HEK293 (cell line): ENCODE measurements around the gene NCOA6.

Experiments used
- CTCF ChIA-PET: fragments of 350-600 bp; formaldehyde crosslinking; extraction: SDS; loops from one replicate; lab custom pipeline; 2021; ENCODE audit warnings: antibody characterized with exemption; lab: Yijun Ruan, JAX
- POLR2A ChIA-PET: fragments of 300-600 bp; formaldehyde crosslinking; extraction: SDS; loops from one replicate; lab custom pipeline; 2020; ENCODE audit warnings: antibody characterized with exemption, inconsistent platforms; lab: Yijun Ruan, JAX
- H3K27ac ChIP-seq: fragments of 200-500 bp; sonication (Bioruptor generic); 2 replicates; pipeline ENCODE4 v1.5.1; 2014; ENCODE audit warnings: low read depth, low read length, control low read depth, inconsistent platforms; ENCODE audit errors: extremely low read depth
- H3K36me3 ChIP-seq, 2 experiments: fragments of 200-500 bp in 1 of 2; sonication (Bioruptor generic) in 1 of 2; 1 replicate in 1 of 2; 2 replicates in 1 of 2; pipeline ENCODE4 v1.5.1; 2014 to 2017; ENCODE audit warnings: inconsistent platforms in 2 of 2, low read length in 2 of 2; ENCODE audit not compliant: control insufficient read depth in 2 of 2, insufficient read depth in 1 of 2
- H3K4me1 ChIP-seq: fragments of 200-500 bp; sonication (Bioruptor generic); 2 replicates; pipeline ENCODE4 v1.5.1; 2014; ENCODE audit warnings: mild to moderate bottlenecking, low read length, inconsistent platforms; ENCODE audit not compliant: control insufficient read depth, insufficient read depth
- H3K4me3 ChIP-seq: 2 replicates; pipeline ENCODE4 v1.5.1; 2011; ENCODE audit warnings: low read depth, mild to moderate bottlenecking, control low read depth, low read length, moderate library complexity
- H3K9me3 ChIP-seq: fragments of 200-500 bp; sonication (Bioruptor generic); 2 replicates; pipeline ENCODE4 v1.5.1; 2014; ENCODE audit warnings: low read depth, low read length, inconsistent platforms; ENCODE audit not compliant: control insufficient read depth, insufficient read depth
- ATF2 ChIP-seq: fragments of 450-650 bp; formaldehyde crosslinking; IDR thresholded peaks from 2 replicates; pipeline ENCODE4 v1.5.1; 2016; ENCODE audit warnings: missing biosample characterization, missing genetic modification characterization, low read depth
- GLIS1 ChIP-seq: fragments of 450-650 bp; formaldehyde crosslinking; IDR thresholded peaks from 2 replicates; pipeline ENCODE4 v1.5.1; 2016; ENCODE audit warnings: missing biosample characterization, missing genetic modification characterization
- OSR2 ChIP-seq: fragments of 450-650 bp; formaldehyde crosslinking; IDR thresholded peaks from 2 replicates; pipeline ENCODE4 v1.5.1; 2016; ENCODE audit warnings: missing biosample characterization, missing genetic modification characterization
- SP7 ChIP-seq: fragments of 450-650 bp; formaldehyde crosslinking; IDR thresholded peaks from 2 replicates; pipeline ENCODE4 v1.5.1; 2016; ENCODE audit warnings: missing biosample characterization, missing genetic modification characterization
- ZBTB21 ChIP-seq: fragments of 450-650 bp; formaldehyde crosslinking; IDR thresholded peaks from 2 replicates; pipeline ENCODE4 v1.5.1; 2017; ENCODE audit warnings: missing biosample characterization, missing genetic modification characterization
- ZEB2 ChIP-seq: fragments of 450-650 bp; formaldehyde crosslinking; IDR thresholded peaks from 2 replicates; pipeline ENCODE4 v1.5.1; 2016; ENCODE audit warnings: missing biosample characterization, missing genetic modification characterization
- ZFP37 ChIP-seq: fragments of 450-650 bp; formaldehyde crosslinking; IDR thresholded peaks from 2 replicates; pipeline ENCODE4 v1.5.1; 2016; ENCODE audit warnings: missing biosample characterization, missing genetic modification characterization
- ZFP69B ChIP-seq: fragments of 450-650 bp; formaldehyde crosslinking; IDR thresholded peaks from 2 replicates; pipeline ENCODE4 v1.5.1; 2016; ENCODE audit warnings: missing biosample characterization, missing genetic modification characterization
- ZNF148 ChIP-seq: fragments of 450-650 bp; formaldehyde crosslinking; IDR thresholded peaks from 2 replicates; pipeline ENCODE4 v1.5.0; 2017; ENCODE audit warnings: missing biosample characterization, missing genetic modification characterization, borderline replicate concordance
- ZNF221 ChIP-seq: fragments of 450-650 bp; formaldehyde crosslinking; IDR thresholded peaks from 2 replicates; pipeline ENCODE4 v1.5.1; 2017; ENCODE audit warnings: missing biosample characterization, missing genetic modification characterization, borderline replicate concordance
- ZNF266 ChIP-seq: fragments of 450-650 bp; formaldehyde crosslinking; IDR thresholded peaks from 2 replicates; pipeline ENCODE4 v1.5.1; 2016; ENCODE audit warnings: missing biosample characterization, missing genetic modification characterization, low read depth
- ZNF335 ChIP-seq: fragments of 450-650 bp; formaldehyde crosslinking; conservative IDR thresholded peaks from 2 replicates; pipeline ENCODE4 v1.5.1; 2016; ENCODE audit warnings: missing biosample characterization, missing genetic modification characterization
- ZNF398 ChIP-seq: fragments of 450-650 bp; formaldehyde crosslinking; IDR thresholded peaks from 2 replicates; pipeline ENCODE4 v1.5.1; 2017; ENCODE audit warnings: missing biosample characterization, missing genetic modification characterization
- ZNF549 ChIP-seq: fragments of 450-650 bp; IDR thresholded peaks from 2 replicates; pipeline ENCODE4 v1.5.1; 2018; ENCODE audit warnings: missing biosample characterization, missing genetic modification characterization, mild to moderate bottlenecking, inconsistent platforms, moderate library complexity
- ZNF561 ChIP-seq: fragments of 450-650 bp; IDR thresholded peaks from 2 replicates; pipeline ENCODE4 v1.5.1; 2018; ENCODE audit warnings: missing biosample characterization, missing genetic modification characterization, borderline replicate concordance
- ZNF664 ChIP-seq: fragments of 450-650 bp; formaldehyde crosslinking; IDR thresholded peaks from 2 replicates; pipeline ENCODE4 v1.5.1; 2016; ENCODE audit warnings: missing biosample characterization, missing genetic modification characterization
- ZNF747 ChIP-seq: fragments of 450-650 bp; formaldehyde crosslinking; IDR thresholded peaks from 2 replicates; pipeline ENCODE4 v1.5.1; 2016; ENCODE audit warnings: missing biosample characterization, missing genetic modification characterization
- ZXDB ChIP-seq: fragments of 450-650 bp; formaldehyde crosslinking; IDR thresholded peaks from 2 replicates; pipeline ENCODE4 v1.5.1; 2016; ENCODE audit warnings: missing biosample characterization, missing genetic modification characterization
- TF ChIP-seq, protein P1 (sequence below): fragments of 450-650 bp; IDR thresholded peaks from 2 replicates; pipeline ENCODE4 v1.5.1; 2018; ENCODE audit warnings: missing biosample characterization, mild to moderate bottlenecking, missing genetic modification characterization
- TF ChIP-seq, protein P2 (sequence below): fragments of 450-650 bp; formaldehyde crosslinking; IDR thresholded peaks from 2 replicates; pipeline ENCODE4 v1.5.1; 2016; ENCODE audit warnings: missing biosample characterization, missing genetic modification characterization
- TF ChIP-seq, protein P3 (sequence below): fragments of 450-650 bp; formaldehyde crosslinking; IDR thresholded peaks from 2 replicates; pipeline ENCODE4 v1.5.1; 2016; ENCODE audit warnings: missing biosample characterization, missing genetic modification characterization
- TF ChIP-seq, protein P4 (sequence below): fragments of 450-650 bp; formaldehyde crosslinking; IDR thresholded peaks from 2 replicates; pipeline ENCODE4 v1.5.1; 2016; ENCODE audit warnings: missing biosample characterization, missing genetic modification characterization

The NCOA6 gene

DNA sequence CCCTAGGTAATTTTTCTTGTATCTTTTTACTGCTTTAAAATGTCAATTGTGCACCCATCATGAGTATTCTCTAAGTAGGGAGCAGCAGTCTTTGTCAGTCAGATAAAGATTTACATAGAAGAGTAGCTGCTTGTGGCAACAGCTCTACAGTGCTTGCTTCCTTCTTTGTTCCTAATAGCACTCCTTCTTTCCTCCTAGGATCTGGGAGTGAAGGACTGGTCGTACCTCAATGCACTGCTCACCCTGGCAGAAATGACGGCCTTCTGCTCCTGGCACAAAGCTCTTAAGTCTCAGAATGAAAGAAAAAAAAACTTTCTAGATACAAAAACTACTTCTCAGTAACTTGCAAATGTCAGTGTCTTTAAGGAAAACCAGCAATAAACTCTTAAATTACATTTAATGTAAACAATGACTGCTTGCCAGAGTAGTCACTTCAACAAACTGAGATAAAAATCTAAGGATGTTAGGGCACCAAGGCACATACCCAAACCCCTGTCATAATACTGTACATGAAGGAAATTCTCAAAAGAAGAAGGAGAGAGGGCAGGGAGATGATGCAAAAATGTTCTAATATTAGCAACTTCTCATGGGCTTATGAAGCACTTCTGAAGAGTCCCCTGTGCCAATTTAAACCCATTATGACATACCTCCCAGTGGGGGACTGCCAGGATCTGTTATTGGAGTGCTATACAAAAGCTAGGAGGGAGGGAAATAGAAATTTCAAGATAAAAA, 34.0 kb downstream of the NCOA6 start:
- Histone ChIP-seq H3K9me3 (no peaks in the 10 kb centered on the region), H3K27ac (peak overlapping the region; percentile 30), H3K4me3 (no peak overlapping the region), H3K4me1 (peaks cover 33% of the 10 kb centered on the region), H3K36me3 (peaks cover 7 to 15% of the 10 kb centered on the region in 2 experiments; a peak in 2 of 3 replicates)
- ChIA-PET POLR2A (no interaction called here), CTCF (interaction anchor here (0.7 kb wide), 2 partner anchors 51 to 450 kb away, joined by 3 to 4 read pairs; no protein-coding TSS in a partner anchor)
- TF ChIP-seq ZNF148 (tag by site-specific recombination) = no peak
- TF ChIP-seq ZFP37 (tag by site-specific recombination) = no peak
- TF ChIP-seq ZNF335 = peak; percentile 55; the same call in 1 of the 2 replicates
- peak; percentile 79; the same call in 1 of the 2 replicates for TF ChIP-seq OSR2 (tag by site-specific recombination)
- TF ChIP-seq, protein P1, sequence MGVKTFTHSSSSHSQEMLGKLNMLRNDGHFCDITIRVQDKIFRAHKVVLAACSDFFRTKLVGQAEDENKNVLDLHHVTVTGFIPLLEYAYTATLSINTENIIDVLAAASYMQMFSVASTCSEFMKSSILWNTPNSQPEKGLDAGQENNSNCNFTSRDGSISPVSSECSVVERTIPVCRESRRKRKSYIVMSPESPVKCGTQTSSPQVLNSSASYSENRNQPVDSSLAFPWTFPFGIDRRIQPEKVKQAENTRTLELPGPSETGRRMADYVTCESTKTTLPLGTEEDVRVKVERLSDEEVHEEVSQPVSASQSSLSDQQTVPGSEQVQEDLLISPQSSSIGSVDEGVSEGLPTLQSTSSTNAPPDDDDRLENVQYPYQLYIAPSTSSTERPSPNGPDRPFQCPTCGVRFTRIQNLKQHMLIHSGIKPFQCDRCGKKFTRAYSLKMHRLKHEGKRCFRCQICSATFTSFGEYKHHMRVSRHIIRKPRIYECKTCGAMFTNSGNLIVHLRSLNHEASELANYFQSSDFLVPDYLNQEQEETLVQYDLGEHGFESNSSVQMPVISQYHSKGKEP (tag by site-specific recombination) = peak; percentile 69; the same call in 1 of the 2 replicates
- TF ChIP-seq, protein P2, sequence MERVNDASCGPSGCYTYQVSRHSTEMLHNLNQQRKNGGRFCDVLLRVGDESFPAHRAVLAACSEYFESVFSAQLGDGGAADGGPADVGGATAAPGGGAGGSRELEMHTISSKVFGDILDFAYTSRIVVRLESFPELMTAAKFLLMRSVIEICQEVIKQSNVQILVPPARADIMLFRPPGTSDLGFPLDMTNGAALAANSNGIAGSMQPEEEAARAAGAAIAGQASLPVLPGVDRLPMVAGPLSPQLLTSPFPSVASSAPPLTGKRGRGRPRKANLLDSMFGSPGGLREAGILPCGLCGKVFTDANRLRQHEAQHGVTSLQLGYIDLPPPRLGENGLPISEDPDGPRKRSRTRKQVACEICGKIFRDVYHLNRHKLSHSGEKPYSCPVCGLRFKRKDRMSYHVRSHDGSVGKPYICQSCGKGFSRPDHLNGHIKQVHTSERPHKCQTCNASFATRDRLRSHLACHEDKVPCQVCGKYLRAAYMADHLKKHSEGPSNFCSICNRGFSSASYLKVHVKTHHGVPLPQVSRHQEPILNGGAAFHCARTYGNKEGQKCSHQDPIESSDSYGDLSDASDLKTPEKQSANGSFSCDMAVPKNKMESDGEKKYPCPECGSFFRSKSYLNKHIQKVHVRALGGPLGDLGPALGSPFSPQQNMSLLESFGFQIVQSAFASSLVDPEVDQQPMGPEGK (tag by site-specific recombination) = peak; percentile 46; the same call in 1 of the 2 replicates
- peak; percentile 57 for TF ChIP-seq ZBTB21 (tag by site-specific recombination)
- TF ChIP-seq SP7 = peak; percentile 65
- TF ChIP-seq ZEB2 (tag by site-specific recombination) = peak; percentile 84; the same call in 1 of the 2 replicates
- no peak for TF ChIP-seq ZNF221 (tag by site-specific recombination)
- no peak for TF ChIP-seq ZNF747 (tag by site-specific recombination)
- TF ChIP-seq, protein P3, sequence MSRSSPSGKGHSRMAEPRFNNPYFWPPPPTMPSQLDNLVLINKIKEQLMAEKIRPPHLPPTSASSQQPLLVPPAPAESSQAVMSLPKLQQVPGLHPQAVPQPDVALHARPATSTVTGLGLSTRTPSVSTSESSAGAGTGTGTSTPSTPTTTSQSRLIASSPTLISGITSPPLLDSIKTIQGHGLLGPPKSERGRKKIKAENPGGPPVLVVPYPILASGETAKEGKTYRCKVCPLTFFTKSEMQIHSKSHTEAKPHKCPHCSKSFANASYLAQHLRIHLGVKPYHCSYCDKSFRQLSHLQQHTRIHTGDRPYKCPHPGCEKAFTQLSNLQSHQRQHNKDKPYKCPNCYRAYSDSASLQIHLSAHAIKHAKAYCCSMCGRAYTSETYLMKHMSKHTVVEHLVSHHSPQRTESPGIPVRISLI (tag by site-specific recombination) = peak; percentile 43; the same call in 1 of the 2 replicates
- 0 out of 2 replicates have a peak, but pooled peaks have one; percentile 48 for TF ChIP-seq ZFP69B (tag by site-specific recombination)
- TF ChIP-seq ZNF398 (tag by site-specific recombination) = peak; percentile 81
- TF ChIP-seq GLIS1 (tag by site-specific recombination) = peak; percentile 76
- TF ChIP-seq, protein P4, sequence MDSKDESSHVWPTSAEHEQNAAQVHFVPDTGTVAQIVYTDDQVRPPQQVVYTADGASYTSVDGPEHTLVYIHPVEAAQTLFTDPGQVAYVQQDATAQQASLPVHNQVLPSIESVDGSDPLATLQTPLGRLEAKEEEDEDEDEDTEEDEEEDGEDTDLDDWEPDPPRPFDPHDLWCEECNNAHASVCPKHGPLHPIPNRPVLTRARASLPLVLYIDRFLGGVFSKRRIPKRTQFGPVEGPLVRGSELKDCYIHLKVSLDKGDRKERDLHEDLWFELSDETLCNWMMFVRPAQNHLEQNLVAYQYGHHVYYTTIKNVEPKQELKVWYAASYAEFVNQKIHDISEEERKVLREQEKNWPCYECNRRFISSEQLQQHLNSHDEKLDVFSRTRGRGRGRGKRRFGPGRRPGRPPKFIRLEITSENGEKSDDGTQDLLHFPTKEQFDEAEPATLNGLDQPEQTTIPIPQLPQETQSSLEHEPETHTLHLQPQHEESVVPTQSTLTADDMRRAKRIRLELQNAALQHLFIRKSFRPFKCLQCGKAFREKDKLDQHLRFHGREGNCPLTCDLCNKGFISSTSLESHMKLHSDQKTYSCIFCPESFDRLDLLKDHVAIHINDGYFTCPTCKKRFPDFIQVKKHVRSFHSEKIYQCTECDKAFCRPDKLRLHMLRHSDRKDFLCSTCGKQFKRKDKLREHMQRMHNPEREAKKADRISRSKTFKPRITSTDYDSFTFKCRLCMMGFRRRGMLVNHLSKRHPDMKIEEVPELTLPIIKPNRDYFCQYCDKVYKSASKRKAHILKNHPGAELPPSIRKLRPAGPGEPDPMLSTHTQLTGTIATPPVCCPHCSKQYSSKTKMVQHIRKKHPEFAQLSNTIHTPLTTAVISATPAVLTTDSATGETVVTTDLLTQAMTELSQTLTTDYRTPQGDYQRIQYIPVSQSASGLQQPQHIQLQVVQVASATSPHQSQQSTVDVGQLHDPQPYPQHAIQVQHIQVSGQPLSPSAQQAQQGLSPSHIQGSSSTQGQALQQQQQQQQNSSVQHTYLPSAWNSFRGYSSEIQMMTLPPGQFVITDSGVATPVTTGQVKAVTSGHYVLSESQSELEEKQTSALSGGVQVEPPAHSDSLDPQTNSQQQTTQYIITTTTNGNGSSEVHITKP (tag by site-specific recombination) = peak; percentile 57
- TF ChIP-seq ATF2 = peak; percentile 74
- TF ChIP-seq ZNF561 (tag by site-specific recombination) = 0 out of 2 replicates have a peak, but pooled peaks have one; percentile 29
- TF ChIP-seq ZXDB (tag by site-specific recombination) = peak; percentile 63
- TF ChIP-seq ZNF266 (tag by site-specific recombination) = no peak
- TF ChIP-seq ZNF664 (tag by site-specific recombination) = no peak
- TF ChIP-seq ZNF549 (tag by site-specific recombination) = no peak
